DMS153 (cell line): Measurements from ENCODE around the gene SLC11A1.

ENCODE experiments used
- DNase-seq: peaks from one replicate; lab custom pipeline; 2025; lab: John Stamatoyannopoulos, UW

Gene SLC11A1

DNA sequence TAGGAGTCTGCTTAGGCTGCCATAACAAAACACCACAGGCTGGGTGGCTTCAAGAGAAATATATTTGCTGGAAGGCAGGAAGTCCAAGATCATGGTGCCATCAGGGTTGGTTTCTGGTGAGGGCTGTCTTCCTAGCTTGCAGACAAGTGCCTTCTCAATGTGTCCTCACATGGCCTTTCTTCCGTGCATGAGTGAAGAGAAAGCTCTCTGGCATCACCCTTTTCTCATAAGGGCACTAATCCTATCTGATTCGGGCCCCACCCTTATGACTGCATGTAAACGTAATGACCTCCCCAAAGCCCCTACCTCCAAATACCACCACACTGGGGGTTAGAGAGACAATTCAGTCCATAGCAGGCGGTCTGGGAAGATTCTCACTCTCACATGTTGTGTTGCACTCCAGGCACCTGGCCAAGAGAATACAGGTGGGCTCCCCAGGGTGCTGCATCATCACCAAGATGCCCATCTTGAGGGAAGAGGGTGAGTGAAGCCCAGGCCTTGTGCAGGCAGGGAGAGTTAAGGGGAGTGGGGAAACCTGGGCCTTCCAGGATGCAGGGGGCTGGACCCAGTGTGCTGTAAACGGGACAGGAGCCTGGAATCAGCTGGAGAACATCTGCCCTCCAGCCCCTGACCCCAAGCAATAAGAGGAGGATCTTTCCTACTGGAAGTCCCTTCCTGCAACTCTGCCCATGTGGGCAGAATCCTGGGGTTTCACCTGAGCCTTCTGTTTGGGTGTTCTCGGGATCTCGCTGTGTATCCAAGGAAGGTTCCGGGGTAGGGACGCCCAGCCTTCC lies 15.3 kb upstream of the SLC11A1 start:
- DNase-seq: no peak

DNA sequence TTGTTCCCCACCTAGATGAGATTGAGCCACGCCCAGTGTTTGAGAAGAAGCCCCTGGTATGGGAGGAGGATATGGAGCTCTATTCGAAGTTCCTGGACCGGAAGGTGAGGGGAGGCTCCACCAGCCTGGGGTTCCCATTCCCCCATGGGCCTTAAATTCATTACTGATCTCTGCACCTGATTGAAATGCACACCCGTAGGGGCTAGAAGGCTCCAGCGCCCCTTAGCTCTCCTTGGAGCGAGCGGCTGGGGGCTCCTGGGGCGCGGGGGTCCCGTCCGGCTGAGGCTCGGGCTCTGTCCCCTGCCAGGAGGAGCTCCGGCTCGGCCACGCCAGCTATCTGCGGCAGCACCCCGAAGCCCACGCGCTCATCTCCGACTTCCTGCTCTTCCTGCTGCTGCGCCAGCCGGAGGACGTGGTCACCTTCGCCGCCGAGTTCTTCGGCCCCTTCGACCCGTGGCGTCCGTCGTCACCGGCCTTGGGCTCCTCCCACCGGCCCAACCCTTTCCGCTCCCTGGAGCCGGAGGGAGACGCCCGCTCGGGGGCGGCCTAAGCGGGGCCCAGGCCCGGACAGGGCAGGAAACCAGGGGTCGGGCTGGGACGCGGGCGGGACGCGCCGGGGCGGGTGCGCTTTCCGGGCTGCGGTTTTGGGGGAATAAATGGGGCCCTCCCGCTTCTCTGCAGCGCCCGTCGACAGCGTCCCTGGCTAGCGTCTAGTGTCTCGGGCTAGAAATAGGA lies 14.5 kb upstream of the SLC11A1 start:
- DNase-seq: no peak

DNA sequence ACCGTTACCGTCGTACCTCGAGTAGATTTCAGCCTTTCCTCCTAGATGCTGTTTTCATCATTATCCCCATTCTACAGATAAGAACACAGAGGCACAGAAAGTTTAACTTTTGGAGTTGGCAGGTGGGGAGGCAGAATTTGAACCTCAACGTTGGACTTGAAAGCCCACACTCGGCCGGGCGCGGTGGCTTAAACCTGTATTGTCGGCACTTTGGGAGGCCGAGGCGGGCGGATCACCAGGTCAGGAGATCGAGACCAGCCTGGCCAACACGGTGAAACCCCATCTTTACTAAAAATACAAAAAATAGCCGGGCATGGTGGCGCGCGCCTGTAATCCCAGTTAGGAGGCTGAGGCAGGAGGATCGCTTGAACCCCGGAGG lies 13.9 kb upstream of the SLC11A1 start:
- no peak for DNase-seq

DNA sequence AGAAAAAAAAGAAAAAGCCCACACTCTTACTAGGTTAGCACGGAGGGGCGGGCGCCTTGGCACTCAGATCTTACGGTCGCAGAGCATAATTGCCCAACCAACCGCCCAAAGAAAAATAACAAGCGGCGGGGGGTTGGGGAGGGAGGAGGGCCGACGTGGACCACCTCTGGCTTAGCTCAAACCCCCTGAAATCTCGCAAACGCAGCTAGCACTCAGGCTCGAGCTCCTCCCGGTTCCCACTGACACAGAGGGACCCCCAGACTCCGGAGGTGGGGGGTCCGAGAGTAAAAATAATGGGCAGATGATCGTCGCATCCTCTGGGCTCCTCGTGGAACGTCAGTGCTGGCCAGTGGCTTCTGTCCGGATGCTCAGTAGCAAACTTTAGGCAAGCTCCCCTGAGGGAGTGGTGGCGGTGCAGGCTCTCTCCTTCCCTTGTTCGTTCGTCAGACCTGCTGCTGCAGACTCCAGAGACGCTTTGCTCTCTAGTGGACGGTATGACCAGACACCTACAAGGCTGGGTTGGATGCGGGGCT lies 13.4 kb upstream of the SLC11A1 start:
- peak; percentile 51 for DNase-seq

DNA sequence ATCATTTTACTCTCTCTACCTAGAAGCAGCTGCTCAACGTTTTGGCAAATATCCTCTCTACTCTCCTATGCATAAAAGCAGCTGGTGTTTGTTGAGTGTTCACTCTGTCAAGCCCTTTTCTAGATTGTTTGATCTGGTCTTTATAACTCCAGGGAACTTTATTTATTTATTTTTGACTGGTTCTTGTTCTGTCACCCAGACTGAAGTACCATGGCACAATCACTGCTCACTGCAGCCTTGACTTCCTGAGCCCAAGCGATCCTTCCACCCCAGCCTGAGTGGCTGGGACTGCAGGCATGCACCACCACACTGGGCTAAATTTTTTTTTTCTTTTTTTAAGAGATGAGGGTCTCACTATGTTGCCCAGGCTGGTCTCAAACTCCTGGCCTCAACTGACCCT lies 12.7 kb upstream of the SLC11A1 start:
- DNase-seq: peak; percentile 75

DNA sequence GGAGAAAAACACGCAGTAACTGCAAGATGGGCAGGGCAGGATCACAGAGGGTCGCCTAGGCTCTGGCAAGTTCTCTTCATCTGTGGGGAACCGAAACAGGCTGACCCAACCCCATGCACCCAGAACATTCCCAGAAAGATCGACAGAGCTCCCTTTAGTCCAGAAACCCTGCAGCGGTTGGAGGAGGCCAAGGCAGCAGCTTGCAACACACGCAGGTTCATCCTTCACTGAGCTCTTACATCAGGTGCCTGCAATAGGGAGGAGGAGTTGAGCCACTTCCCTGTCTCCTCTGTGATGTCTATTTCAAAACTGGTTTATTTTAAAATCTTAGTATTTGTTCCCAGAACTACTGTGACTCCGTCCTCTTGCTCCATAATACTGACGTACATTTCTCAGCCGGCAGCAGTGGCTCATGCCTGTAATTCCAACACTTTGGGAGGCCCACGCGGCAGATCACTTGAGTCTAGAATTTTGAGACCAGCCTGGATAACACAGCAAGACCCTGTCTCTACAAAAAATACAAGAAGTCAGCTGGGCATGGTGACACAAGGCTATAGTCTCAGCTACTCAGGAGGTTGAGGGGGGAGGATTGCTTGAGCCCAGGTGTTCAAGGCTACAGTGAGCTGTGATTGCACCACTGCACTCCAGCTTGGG lies 11.5 kb upstream of the SLC11A1 start:
- DNase-seq: no peak

DNA sequence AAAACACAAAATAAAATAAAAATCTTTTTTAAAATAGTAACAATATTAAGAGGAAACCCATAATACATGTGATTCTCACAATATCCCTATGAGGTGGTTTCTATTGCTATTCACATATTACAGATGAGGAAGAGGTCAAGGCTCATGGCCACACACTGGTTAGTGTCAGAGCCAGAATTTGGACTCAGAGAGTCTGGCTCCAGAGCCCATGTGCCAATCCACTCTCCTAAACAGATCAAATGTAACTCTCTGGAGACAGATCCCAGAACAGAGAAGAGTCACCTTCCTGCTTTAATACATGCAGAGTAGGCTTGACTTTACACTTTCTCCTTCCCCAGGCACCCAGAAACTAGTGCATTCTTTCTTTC lies 10.1 kb upstream of the SLC11A1 start:
- no peak for DNase-seq

DNA sequence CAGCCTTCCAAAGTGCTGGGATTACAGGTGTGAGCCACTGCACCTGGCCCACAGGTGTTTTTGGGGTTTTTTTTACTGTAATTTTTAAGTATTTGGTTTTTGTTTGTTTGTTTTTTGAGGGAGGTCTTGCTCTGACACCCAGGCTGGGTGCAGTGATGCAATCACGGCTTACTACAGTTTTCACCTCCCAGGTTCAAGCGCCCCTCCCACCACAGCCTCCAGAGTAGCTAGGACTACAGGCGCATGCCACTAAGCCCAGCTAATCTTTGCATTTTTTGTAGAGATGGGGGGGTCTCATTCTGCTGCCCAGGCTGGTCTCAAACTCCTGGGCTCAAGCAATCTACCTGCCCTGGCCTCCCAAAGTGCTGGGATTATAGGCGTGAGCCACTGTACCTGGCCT lies 7.3 kb upstream of the SLC11A1 start:
- no peak for DNase-seq

DNA sequence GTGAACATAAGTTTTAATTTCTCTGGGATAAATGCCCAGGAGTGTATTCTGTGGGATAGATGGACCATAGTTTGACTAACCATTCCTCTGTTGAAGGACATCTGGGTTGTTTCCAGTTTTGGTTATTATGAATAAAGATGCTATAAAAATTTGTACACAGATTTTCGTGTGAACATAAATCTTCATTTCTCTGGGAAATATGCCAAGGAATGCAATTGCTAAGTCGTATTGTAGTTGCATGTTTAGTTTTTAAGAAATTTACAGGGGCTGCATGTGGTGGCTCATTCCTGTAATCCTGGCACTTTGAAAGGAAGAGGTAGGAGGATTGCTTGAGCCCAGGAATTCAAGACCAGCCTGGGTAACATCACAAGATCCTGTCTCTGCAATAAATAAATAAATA lies 6.9 kb upstream of the SLC11A1 start:
- DNase-seq: no peak

DNA sequence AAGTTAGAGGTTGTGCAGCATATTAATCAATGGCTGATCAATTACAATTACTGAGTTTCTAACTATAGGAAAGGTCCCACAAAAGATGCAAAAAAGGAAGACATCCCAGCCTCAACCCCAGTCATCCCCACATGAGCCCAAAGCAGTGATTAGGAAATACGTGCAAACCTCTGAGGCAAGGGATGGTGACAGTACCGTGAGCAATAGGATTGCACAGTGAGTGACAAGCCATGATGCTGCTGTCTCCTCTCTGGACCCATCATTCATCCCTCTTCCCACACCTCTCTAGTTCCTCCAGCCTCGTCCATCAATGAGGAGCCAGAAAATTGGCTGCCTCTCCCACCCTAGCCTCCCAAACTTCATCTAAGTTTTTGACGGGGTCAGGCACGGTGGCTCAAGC lies 4.0 kb upstream of the SLC11A1 start:
- DNase-seq: no peak

DNA sequence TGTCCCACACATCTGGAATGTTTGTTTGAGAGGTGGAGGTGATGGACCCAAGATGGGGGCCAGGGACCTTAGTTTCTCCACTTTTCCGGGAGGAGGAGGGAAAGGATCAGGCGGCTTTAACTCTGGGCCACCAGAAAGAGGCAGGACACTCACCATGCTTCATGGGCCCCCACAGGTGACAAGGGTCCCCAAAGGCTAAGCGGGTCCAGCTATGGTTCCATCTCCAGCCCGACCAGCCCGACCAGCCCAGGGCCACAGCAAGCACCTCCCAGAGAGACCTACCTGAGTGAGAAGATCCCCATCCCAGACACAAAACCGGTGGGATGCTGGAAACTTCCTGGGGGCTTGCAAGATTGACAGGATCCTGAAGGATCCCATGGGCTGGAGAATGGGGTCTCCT lies 712 bp downstream of the SLC11A1 start:
- DNase-seq: no peak

DNA sequence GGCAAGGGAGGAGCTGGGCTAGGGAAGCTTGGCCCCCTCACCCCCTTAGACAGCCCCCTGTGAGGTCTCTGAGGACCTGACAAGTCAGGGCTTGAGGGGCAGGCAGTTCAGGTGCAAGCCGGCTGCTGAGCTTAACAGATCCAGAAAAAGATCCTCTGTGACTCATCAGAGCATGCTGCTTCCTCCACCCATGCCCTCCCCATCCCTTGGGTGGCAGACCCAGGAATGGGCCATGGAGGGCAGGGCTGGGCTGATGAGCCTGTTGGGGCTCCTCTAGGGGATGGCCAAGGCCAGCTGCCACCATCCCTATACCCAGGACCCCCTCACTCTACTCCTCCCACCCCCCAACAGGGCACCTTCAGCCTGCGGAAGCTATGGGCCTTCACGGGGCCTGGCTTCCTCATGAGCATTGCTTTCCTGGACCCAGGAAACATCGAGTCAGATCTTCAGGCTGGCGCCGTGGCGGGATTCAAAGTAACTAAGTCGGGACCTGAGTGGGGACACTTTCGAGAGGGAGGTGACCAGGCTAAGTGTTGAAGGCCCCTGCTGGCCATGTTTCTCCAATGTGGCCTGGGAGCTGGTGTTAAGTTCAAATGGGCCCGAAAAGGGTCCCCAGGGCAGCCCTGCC lies 1.9 kb downstream of the SLC11A1 start:
- no peak for DNase-seq

DNA sequence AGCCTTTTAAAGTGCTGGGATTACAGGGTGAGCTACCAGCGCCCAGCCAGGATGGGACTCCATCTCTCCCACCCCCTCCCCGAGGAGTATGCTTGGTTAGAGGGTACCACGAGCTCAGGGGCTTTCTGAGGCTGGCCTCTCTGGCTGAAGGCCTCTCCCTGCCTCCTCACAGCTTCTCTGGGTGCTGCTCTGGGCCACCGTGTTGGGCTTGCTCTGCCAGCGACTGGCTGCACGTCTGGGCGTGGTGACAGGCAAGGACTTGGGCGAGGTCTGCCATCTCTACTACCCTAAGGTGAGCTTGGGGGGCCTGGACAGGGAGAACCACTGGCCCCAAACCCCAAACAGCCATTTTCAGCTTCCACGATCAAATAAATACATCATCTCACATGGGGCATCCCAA lies 2.9 kb downstream of the SLC11A1 start:
- DNase-seq: no peak

DNA sequence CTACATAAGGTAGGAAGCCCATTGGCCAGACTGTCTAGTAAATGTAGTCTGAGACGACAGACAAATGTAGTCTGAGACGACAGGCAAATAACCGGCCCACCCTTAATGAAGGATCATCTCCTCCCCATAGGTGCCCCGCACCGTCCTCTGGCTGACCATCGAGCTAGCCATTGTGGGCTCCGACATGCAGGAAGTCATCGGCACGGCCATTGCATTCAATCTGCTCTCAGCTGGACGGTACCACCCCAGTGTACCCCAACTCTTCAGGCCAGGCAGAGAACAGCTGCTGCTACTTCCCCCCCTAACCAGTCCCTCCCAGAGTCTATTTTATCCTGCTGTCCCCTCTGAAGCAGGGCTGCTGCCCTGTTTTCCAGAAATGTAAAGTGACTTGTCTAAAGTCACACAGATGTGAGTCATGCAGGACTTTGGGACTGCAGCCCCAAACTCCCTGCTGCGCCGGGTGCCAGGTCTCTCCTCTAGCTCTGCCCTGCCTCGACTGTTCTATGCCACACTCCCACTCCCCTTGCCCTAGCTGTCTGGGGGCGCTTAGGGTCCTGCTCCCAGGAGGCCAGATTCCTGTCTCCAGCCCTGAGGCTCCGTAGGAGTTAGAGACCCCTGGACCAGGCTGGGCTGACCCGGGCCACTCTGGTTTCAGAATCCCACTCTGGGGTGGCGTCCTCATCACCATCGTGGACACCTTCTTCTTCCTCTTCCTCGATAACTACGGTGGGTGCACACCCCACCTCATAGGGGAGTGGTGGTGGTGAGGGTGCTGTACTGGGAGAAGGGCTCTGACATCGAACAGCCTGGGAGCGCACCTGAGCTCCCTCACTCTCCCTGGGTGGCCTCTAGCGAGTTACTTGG lies 4.7 kb downstream of the SLC11A1 start:
- DNase-seq: no peak

DNA sequence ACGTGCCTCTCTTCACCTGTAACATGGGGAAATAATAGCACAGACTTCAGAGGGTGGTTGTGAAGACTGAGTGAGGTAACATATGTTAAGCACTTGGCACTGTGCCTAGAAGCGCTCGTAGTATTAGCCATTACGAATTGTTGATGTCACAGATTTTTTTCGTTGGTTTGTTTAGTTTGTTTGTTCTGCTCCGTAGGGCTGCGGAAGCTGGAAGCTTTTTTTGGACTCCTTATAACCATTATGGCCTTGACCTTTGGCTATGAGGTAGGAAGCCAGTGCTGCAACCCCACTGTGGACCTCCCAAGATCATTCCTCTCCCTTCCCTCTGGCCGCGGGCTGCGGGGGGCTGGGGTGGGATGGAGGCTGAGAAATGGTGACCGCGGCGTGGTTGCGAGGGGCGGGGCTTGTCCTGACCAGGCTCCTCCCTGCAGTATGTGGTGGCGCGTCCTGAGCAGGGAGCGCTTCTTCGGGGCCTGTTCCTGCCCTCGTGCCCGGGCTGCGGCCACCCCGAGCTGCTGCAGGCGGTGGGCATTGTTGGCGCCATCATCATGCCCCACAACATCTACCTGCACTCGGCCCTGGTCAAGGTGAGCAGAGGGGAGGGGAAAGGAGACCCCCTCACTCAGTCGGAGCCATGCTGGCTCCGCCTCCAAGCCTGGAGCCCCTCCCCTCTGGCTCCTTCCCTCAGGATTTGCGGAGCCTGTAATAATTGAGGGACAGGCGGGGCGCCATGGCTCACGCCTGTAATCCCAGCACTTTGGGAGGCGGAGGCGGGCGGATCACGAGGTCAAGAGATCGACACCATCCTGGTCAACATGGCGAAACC lies 5.5 kb downstream of the SLC11A1 start:
- DNase-seq: peak; percentile 89

DNA sequence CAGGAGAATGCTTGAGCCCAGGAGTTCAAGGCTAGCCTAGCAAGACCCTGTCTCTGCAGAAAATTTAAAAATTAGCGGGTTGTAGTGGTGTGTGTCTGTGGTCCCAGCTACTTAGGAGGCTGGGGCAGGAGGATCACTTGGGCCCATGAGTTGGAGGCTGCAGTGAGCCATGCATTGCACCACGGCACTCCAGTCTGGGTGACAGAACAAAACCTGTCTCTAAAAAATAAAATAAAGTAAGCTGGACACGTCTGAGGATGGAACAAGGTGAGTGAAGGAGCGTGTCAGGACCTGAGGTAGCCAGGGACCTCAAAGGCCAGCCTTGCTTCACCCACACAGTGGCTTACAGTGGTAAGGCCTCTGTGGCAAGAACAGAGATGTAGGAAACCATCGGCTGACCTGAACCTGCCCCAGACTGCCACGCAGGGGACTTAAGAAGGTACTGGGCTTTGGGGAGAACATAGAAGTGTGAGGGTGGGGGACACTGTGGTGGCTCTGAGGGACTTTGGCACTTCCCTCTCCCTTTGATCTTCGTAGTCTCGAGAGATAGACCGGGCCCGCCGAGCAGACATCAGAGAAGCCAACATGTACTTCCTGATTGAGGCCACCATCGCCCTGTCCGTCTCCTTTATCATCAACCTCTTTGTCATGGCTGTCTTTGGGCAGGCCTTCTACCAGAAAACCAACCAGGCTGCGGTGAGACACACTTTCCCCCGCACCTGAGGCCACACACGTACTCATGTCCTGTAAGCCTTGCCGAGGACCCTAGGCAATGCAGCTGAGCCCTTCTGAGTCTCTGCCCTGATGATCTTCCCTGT lies 7.5 kb downstream of the SLC11A1 start:
- DNase-seq: no peak

DNA sequence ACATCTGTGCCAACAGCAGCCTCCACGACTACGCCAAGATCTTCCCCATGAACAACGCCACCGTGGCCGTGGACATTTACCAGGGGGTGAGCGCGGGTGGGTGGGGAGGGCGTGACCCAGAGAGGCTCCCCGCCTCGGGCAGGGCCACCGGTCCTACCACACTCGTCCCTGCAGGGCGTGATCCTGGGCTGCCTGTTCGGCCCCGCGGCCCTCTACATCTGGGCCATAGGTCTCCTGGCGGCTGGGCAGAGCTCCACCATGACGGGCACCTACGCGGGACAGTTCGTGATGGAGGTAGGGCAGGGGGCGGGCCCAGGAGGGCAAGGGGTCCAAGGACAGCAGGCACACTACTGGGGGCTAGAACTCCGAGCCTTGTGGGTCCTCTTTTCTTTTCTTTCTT lies 9.1 kb downstream of the SLC11A1 start:
- no peak for DNase-seq

DNA sequence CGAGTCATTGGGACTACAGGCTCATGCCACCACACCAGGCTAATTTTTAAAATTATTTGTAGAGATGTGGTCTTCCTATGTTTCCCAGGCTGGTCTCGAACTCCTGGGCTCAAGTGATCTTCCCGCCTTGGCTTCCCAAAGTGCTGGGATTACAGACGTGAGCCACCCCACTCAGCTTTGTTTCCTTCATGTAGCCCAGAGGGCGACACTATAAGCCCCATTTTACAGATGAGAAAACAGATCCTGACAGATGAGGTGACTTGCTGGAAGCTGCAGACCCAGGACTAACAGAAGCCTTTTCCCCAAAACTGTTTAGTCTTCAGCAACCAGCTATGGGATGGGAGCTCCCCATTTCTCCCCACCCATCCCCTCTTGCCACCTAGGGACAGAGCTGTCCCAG lies 10.4 kb downstream of the SLC11A1 start:
- no peak for DNase-seq

DNA sequence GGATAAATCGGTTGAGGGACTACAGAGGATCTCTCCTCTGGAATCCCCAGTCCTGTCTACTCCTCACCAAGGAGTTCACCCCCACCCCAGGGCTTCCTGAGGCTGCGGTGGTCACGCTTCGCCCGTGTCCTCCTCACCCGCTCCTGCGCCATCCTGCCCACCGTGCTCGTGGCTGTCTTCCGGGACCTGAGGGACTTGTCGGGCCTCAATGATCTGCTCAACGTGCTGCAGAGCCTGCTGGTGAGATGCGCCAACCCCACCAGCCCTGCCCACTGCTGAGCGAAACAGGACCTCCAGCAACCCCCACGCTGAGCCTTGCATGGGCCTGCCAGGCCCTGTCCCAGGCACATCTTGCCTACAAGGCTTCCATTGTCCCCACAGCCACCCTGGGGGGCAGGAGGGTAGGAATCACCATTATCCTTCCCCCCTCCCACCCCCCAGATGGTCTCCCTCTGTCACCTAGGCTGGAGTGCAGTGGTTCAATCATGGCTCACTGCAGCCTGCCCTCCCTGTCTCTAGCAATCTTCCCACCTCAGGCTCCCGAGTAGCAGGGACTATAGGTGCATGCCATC lies 10.9 kb downstream of the SLC11A1 start:
- DNase-seq: no peak
